AG08395 (cell line): ENCODE data around the gene MSH3.

Source experiments
- DNase-seq: peaks from one replicate; pipeline ENCODE4 v3.0.0; 2012; ENCODE audit warnings: mixed read lengths, low spot score

MSH3 gene

GRCh38 chr5:80654391-80655230 lies at the start of gene MSH3, which contains the start of gene DHFR:
MSH3 (plus strand) TSS chr5:80654652; CDS start chr5:80654728, 76 bp downstream.
DHFR (minus strand) TSS chr5:80654983; CDS start chr5:80654489, 494 bp downstream.
- DNase-seq = peak; percentile 95

GRCh38 chr5:80607343-80607742 lies 47.1 kb upstream of the MSH3 start:
- no peak for DNase-seq

GRCh38 chr5:80607832-80608231 lies 46.6 kb upstream of the MSH3 start:
- DNase-seq = no peak

GRCh38 chr5:80608731-80609130 lies 45.7 kb upstream of the MSH3 start:
- DNase-seq = no peak

- DNase-seq = no peak
Measured at GRCh38 chr5:80609692-80610091, 44.8 kb upstream of the MSH3 start.

GRCh38 chr5:80615266-80615914 lies 39.1 kb upstream of the MSH3 start:
- DNase-seq = no peak

- DNase-seq = no peak
Measured at GRCh38 chr5:80618438-80618837, 36.0 kb upstream of the MSH3 start.

GRCh38 chr5:80619086-80619485 lies 35.4 kb upstream of the MSH3 start:
- no peak for DNase-seq

- peak; percentile 14 for DNase-seq
Measured at GRCh38 chr5:80620211-80620610, 34.2 kb upstream of the MSH3 start.

GRCh38 chr5:80622756-80623155 lies 31.7 kb upstream of the MSH3 start:
- no peak for DNase-seq

GRCh38 chr5:80623999-80624398 lies 30.5 kb upstream of the MSH3 start:
- no peak for DNase-seq

- DNase-seq = no peak
Measured at GRCh38 chr5:80625230-80625629, 29.2 kb upstream of the MSH3 start.

GRCh38 chr5:80629281-80629680 lies 25.2 kb upstream of the MSH3 start:
- no peak for DNase-seq

GRCh38 chr5:80631278-80632259 lies 22.9 kb upstream of the MSH3 start:
- DNase-seq = no peak

GRCh38 chr5:80632700-80633099 lies 21.8 kb upstream of the MSH3 start:
- DNase-seq = no peak

- DNase-seq = no peak
Measured at GRCh38 chr5:80634193-80634592, 20.3 kb upstream of the MSH3 start.

GRCh38 chr5:80641353-80641752 lies 13.1 kb upstream of the MSH3 start:
- no peak for DNase-seq

GRCh38 chr5:80644900-80645299 lies 9.6 kb upstream of the MSH3 start:
- DNase-seq = no peak

GRCh38 chr5:80646926-80647325 lies 7.5 kb upstream of the MSH3 start:
- DNase-seq = no peak

- no peak for DNase-seq
Measured at GRCh38 chr5:80653502-80653901, 950 bp upstream of the MSH3 start.

GRCh38 chr5:80654054-80654390 lies 430 bp upstream of the MSH3 start:
- DNase-seq = no peak

- no peak for DNase-seq
Measured at GRCh38 chr5:80655231-80655774, 851 bp downstream of the MSH3 start.
